Activated CD8-positive, alpha-beta memory T cell treated with anti-CD3 and anti-CD28 coated beads for 24 hours (primary cell): ENCODE data around the gene TLX2.
"Not testable (repeated sequence)": the region's sequence is repeated elsewhere in the genome, so short reads cannot be mapped to it uniquely, and the experiment has no call there.

Experiments used
- DNase-seq: peaks from one replicate; pipeline ENCODE4 v3.0.0-alpha.2; 2020

TLX2 gene

DNA sequence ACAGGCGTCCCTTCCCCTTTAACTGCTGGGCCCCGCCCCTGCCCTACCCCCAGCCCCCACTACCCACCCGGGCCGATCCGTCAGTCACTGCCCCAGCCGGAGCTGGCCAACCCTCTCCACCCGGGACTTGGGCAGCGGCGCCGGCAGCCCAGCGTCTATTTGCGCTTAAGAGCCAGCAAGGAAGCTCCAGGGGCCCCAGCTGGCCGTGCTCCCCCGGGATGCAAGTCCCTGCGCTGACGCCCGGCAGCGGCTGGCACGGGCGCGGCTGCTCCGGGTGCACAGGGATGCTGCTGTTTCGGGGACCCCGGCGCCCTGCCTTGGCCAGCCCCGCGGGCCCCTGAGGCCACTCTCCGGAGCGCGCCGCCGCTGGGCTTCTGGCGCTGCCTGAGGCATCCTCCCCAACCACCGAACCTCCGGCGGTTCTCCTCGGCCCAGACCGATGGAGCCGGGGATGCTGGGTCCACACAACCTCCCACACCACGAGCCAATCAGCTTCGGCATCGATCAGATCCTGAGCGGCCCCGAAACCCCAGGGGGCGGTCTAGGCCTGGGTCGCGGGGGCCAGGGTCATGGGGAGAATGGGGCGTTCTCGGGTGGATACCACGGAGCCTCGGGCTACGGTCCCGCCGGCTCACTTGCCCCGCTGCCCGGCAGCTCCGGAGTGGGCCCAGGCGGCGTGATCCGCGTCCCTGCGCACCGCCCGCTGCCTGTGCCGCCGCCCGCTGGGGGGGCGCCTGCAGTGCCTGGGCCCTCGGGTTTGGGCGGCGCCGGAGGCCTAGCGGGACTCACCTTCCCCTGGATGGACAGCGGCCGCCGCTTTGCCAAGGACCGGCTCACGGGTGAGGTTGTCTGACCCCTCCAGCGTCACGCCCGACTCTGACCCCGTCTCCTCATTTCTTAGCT lies at the start of gene TLX2:
Gene TLX2, plus strand, starts transcription at position 83 of the 903 bp plus-strand sequence. Its CDS starts 357 bp downstream, at position 440.
- no peak for DNase-seq

DNA sequence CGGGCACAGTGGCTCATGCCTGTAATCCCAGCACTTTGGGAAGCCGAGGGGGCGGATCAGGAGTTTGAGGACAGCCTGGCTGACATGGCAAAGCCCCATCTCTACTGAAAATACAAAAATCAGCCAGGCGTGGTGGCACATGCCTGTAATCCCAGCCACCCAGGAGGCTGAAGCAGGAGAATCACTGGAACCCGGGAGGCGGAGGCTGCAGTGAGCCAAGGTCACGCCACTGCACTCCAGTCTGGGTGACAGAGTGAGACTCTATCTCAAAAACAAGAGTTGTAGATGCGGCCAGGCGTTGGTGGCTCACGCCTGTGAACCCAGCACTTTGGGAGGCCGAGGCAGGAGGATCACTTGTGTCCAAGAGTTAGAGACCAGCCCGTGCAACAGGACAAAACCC lies 43.5 kb upstream of the TLX2 start:
- not testable (repeated sequence) for DNase-seq

DNA sequence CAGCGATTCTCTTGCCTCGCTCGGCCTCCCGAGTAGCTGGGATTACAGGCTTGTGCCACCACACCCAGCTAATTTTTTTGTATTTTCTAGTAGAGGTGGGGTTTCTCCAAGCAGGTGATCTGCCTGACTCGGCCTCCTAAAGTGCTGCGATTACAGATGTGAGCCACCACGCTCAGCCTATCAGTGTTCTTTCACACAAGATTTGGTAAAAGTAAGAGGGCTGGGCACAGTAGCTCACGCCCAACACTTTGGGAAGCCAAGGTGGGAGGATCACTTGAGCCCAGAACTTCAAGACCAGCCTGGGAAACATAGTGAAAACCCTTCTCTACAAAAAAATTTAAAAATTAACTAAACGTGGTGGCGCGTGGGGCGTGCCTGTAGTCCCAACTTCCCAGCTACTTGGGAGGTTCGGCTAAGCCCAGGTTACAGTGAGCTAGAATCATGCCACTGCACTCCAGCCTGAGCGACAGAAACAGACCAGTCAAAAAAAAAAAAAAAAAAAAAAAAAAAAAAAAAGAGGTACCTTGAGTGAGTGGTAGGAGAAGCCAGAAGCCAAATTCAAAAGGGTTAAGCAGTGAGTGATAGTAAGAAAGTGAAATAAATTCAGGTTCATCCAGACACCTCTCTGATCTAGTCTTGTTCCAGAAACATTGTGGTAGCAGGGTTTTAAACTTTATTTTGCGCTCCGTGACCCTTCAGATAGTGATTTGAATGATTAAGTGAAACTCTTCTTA lies 42.8 kb upstream of the TLX2 start:
- DNase-seq: no peak

DNA sequence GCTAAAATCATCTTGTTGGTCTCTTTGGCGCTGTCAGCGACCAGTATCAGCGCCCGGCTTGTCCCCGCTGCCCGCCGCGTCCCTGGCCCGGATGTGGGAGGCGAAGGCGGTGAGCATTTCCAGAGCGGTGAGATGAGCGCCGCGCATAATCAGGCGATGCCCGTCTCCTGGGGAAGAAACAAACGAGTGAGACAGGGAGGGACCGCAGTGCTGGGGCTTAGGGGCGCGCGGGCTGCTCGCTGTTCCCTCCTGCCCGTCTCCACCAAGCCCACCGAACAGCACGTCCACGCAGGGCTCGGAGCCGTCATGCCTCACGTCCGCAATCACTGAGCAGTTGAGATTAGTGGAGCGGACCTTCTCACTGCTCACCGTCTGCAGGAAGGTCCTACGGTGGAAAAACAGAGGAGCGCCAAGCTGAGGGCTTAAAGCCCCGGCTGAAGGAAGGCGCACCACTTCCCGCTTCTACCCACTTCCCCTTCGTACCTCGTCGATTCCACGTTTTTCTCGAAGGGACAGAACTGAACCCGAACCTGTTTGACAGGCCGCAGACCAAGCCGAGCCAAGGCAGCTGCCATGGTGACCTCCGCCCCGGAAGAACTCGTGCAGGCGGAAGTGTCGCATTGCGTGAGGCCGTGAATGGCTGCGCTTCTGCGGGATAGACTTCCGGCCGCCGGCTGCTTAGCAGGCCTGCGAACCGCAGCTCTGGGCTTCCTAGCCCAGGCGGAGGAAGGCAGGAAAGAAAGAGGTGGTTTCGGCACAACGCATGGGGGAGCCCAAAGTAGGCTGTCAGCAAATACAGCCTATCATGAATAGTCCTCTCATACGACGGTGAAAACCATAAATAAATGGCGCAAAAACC lies 41.9 kb upstream of the TLX2 start, which contains the start of gene MRPL53:
Gene MRPL53, minus strand, starts transcription at position 595 of the 859 bp plus-strand sequence. Its CDS starts 20 bp downstream, at position 575.
- DNase-seq: peak; percentile 99

DNA sequence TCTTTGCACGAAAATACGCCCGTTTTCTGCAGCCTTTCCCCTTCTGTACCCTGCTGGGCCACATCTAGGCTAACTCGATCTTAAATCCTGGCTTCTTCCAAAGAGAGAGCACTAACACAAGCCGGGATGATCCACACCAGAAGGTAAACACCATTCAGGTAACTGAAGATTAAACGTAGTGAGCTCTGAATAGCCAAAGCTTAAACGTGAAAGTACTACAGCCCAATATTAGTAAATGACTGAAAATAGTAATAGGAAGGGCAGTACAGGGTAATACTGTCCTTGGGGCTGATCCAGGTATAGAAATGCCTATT lies 41.3 kb upstream of the TLX2 start:
- DNase-seq: no peak

DNA sequence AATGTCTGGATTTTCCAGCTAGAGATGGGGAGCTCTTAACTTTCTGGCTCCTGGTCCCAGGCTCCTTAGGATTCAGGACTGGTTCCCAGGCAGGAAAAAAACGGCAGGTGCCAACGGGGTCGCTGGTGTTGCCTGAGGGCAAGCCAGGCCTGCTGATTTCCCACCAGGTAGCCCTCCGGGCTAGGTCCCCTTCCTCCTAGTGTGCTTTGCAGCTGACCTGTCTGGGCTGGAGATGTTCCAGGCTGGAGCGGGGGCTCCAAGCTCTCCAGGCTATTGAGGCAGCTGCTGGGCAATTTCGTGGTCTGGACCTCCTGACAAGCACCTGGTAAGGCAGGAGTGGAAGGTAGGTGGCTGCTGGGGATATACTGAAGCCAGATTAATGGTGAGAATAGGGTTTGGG lies 39.8 kb upstream of the TLX2 start:
- no peak for DNase-seq

DNA sequence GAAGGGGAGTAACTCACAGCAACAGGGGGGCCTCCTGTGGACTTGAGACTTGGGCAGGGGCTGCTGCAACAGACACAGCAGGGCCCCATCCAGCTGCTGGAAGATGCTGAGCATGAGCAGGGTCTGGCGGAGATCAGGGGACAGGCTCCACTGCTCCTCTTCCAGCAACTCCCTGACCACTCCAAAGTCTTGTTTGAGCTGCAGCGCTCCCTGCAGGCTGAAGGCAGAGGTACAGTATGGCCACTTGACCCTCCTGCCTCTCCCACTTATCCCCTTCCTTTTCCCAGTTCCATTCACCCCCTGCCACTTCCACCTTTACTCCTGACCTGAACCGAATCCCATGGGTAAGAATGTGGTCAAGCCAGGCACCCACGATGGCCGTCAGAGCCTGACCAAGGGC lies 39.4 kb upstream of the TLX2 start:
- no peak for DNase-seq

DNA sequence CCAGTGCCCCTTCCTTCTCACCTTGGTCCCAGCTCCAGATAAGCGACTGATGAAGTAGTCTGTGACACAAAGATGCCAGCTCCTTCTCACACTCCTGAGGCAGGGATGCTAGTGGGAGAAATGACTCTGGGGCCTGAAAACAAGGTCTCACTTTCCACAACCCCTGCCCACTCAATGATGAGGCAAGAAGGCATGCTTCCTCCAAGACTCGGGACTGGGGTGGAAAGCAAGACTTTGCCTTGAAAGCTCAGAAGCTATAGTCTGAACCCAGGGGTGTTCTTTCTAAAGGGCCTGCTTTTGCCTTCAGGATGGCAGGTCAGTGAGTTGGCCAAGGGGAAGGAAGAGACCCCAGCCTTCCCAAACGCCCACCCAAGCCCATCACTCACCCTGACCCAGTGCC lies 32.8 kb upstream of the TLX2 start:
- DNase-seq: no peak

DNA sequence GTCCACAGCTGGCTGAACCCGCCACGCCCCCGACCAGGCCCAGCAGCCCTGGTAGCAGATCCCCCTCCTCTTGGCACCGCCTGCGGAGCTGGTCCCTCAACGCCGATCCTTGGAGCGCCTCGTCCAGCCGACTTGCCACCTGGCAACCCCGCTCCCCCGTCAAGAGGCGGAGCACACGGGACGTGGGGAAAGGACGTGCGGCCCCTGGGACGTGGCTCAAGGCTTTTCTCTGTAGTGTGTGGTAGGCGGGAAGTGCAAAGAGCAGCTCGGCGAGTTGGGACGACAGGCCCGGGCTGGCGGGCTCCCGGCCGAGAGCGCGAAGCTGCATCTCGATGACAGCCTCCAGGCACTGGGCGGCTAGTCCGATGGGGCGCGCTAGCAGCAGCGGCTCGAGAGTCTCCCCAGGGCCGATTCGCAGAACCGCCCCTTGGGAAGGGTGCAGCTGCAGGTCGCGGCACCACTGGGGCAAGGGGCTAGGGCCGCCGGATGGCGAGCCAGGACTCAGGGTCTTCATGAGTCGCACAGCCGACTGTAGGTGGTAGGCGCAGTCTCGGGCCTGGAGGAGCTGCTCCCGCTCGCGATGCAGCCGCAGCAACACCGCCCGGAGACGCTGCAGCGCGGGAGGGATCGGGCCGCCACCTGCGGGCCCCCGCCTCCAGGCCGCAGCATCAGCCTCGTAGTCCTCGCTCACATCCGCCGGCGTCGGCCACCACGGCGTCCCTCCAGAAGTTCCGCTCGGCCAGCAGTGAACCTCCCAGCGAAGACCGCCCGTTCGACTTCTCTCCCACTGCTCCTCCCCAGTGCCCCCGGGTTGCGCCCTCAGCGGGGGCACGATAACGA lies 32.1 kb upstream of the TLX2 start:
- DNase-seq: no peak

DNA sequence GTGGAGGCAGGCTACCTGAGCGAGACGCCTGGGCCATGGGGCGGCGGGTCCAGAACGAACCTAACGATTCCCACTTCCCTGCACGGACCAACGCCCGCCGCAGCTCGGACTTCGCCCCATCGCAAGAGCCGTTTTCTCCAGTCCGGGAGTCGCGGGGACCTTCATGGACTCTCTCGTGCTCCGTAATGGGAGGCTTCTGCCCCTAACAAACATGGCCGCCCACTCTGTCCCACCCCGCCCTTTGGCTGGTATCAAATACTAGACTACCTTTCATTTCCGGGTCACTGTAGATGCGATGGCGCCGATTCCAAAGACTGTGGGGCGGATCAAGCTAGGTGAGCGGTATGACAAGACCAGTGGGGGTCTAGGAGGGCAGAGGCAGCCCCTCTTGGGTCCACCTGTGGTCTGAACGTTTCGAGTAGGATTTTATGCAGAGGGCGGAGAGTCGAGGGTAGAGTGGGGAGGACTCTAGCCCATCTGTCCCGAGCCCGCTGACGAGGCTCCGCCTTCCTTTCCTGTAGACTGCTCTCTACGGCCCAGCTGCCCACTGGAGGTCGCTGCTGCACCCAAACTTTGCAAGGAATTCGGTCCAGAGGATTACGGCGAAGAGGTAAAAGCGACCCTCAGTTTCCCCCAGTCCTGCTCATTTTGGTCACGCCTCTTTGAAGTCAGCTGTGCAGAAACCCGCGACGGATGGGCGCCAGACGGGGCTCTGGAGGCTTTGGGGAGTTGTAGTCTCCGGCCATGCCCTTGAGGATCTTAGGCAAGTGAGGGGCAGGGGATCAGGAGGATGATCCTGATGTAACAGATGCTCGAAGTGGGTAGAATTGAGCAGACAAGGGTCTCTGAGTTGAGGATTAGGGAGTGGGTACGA lies 31.2 kb upstream of the TLX2 start, which contains the start of the genes CCDC142 and TTC31:
Gene CCDC142, minus strand, starts transcription at position 198 of the 874 bp plus-strand sequence. Its CDS starts 161 bp downstream, at position 37.
Gene TTC31, plus strand, starts transcription at position 281 of the 874 bp plus-strand sequence. Its CDS starts 15 bp downstream, at position 296.
- peak; percentile 96 for DNase-seq

DNA sequence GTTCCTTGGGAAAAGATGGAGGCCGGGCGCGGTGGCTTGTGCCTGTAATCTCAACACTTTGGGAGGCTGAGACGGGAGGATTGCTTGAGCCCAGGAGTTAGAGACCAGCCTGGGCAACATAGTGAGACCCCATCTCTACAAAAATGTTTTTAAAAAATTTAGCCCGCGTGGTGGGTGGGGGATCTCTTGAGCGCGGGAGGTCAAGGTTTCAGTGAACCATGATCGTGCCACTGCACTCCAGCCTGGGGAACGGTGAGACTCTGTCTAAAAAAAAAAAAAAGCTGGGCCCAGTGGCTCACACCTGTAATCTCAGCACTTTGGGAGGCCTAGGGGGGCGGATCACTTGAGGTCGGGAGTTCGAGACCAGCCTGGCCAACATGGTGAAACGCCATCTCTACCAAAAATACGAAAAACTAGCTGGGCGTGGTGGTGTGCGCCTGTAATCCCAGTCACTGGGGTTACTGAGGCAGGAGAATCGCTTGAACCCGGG lies 30.5 kb upstream of the TLX2 start:
- not testable (repeated sequence) for DNase-seq

DNA sequence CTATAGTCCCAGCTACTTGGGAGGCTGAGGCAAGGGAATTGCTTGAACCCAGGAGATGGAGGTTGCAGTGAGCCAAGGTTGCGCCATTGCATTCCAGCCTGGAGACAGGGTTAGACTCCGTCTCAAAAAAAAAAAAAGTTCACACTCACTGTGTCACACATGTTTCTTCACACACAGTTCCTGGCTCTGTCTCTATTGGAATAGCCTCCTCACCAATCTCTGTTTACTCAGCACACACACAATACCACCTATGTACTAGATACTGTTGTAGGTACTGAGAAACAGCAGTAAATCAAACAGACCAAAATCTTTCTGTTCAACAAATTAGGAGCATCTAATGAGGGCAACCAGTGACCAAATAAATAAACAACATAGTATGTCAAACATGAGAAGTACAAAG lies 28.1 kb upstream of the TLX2 start:
- no peak for DNase-seq

DNA sequence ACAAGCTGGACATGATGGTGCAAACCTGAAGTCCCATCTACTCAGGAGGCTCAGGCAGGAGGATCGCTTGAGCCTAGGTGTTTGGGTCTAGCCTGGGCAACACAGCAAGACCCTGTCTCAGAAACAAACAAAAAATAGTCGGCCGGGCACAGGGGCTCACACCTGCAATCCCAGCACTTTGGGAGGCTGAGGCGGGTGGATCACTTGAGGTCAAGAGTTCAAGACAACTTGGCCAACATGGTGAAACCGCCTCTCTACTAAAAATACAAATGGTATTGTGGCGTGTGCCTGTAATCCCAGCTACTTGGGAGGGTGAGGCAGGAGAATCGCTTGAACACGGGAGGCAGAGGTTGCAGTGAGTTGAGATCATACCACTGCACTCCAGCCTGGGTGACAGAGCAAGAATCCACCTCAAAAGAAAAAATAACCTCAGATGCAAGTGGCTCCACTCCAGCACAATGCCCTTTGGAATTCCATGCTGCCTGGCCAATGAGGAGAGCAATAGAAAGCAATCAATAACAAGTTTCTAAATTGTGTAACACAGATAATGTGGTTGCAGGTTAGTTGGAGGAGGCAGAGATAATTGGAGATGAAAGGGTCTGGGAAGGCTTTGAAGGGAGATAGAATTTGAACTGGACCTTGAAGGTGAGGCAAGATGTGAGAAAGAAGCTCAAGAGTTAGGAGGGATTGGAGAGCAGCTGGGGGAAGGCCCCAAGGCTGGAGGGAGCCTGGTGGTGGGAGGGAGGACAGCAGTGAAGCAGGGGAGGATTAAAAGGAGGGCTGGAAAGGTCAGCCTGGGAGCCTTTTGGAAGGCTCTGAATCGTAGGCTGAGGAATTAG lies 25.4 kb upstream of the TLX2 start:
- DNase-seq: no peak

DNA sequence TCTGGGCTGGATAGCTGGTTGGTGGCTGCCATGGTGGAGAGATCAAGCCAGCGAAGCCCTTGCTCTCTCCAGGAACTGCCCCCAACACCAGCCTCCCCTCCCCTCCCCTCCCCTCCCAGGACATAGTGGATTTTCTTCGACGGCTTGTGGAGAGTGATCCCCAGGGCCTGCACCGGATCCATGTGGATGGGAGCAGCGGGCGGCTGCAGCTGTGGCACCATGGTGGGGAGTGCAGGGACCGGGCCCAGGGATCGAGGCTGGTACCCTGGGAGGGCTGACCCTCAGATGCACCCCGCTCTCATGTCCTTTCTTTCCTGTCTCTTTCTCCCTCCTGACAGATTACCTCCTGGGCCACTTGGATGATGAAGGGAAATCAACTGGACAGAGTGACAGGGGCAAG lies 24.3 kb upstream of the TLX2 start:
- no peak for DNase-seq

DNA sequence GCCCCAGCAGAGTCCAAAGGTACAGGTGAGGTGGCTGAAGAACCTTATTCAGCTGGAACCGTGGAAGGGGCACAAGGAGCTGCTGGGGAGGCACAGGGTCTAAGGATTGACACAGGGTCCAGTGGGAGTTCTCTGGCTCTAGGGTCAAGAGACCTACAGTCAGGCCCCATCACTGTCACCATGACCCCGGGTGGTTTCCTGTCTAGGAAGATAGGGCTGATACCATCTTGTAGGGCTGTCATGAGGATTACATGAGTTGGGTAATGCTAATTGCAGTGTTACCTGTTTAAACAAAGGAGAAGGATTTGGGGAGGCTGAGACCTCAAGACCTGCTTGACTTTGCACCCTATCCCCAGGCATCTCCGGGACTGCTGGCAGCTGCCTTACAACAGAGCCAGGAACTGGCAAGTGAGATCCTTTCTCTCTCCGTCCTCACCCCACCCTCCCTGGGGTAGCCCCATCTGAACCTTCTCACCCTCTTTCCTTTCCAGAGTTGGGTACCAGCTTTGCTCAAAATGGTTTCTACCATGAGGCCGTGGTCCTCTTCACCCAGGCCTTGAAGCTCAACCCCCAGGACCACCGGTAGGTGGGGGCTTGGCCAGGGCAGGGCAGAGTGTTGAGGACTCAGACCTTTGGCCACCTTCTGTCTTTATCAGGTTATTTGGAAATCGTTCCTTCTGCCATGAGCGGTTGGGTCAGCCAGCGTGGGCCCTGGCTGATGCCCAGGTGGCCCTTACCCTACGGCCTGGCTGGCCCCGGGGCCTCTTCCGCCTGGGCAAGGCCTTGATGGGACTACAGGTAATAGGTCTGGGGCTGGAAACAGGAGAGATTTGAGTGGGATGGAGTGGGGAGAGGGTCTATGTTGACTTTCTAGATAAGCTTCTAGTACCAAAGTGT lies 22.4 kb upstream of the TLX2 start:
- DNase-seq: no peak

DNA sequence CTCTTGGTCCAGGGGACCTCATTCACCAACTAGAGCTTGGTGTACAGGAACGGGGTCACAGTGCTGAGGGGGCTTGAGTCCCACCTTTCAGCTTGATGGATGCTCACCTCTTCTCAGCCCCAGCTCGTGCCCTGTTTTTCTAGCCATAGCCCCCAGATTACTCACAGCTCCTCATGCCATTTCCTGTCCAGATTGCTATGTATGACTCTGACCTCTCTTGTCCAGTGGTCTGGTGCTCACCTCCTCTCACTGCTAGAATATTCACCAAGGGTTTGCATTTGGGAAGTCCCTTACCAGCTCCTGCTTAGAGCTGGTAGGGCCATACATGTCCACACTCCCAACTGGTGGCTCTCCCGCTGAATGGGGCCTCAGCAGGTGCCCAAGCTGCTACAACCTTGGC lies 20.7 kb upstream of the TLX2 start:
- no peak for DNase-seq

DNA sequence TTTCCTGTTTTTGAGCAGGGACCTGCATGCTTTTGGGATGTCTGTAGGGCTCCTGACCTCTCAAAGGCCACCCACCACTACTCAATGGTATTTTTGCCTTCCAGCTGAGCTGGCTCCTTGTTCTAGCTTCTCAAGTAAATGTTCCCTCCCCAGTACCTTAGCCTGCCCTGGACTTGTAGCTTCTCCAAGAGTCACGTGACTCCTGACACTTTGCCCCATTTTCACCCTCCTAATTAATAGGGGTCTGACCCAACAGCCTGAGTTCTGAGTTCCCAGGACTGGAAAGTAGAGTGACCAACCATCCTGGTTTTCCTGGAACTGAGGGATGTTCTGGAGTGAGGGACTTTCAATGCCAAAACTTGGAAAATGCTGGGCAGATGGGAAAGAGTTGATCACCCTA lies 18.8 kb upstream of the TLX2 start:
- no peak for DNase-seq

DNA sequence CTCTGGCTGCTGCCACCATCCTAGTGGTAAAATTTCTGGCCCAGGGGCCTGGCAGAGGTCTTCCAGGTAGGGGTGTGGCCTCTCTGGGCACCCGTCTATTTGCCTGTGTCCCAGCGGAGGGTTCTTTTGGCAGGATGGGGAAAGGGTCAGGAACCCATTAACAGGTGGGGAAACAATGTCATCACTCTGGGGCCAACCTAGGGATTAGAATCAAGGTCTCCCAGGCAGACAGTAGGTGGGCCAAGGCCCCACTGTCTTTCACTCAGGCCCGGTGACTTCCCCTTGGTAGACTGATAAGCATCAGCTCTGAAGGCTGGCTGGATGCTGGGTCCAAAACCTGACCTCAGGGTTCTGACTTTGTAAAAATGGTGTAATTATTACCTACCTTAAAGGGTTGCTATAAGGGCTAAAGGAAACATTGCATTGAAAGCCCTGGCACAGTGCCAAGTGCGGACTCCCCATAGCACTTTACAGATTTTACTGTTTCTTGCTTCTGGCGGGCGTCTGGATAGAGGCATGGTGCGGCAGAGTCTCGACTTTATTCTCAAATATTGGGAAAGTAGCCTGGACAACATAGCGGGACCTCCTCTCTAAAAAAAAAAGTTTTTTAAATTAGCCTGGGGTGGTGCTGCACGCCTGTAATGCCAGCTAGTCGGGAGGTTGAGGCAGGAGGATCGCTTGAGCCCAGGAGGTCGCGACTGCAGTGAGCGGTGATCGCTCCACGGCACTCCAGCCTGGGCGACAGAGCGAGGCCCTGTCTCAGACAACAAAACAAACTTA lies 17.1 kb upstream of the TLX2 start:
- no peak for DNase-seq
